GM12878 (cell line): ENCODE measurements around the gene HMCES. TPM values are rescaled to one million over a fixed set of nuclear protein-coding genes. Genes with fewer than 3 reads are reported as not detected.

Source experiments
- ATAC-seq: fragments of 200-7000 bp; cut with Tn5 transposase; 3 replicates; pipeline ENCODE4 v1.9.1; 2020; ENCODE audit warnings: mild to moderate bottlenecking, moderate library complexity
- BruUV-seq: library from RNA; stranded (reverse); fragments of 400-500 nt; replicated peaks from 2 replicates; lab custom pipeline; 2021; lab: Mats Ljungman, UMichigan
- CTCF ChIA-PET: fragments of 300-600 bp; sonication (Branson Sonifier 250); formaldehyde crosslinking; extraction: SDS; loops from one replicate; lab custom pipeline; 2021; ENCODE audit warnings: inconsistent platforms; lab: Yijun Ruan, JAX
- POLR2A ChIA-PET: fragments of 350-600 bp; formaldehyde crosslinking; extraction: SDS; loops from one replicate; lab custom pipeline; 2021; ENCODE audit warnings: inconsistent platforms; lab: Charles Lee
- RAD21 ChIA-PET: fragments of 300-600 bp; sonication (Branson Sonifier 250); formaldehyde crosslinking; loops from one replicate; lab custom pipeline; 2023; ENCODE audit warnings: antibody characterized with exemption; ENCODE audit not compliant: unreplicated experiment; lab: Charles Lee
- SMC1A ChIA-PET: fragments of 300-600 bp; sonication (Branson Sonifier 250); formaldehyde crosslinking; loops from one replicate; lab custom pipeline; 2023; ENCODE audit not compliant: unreplicated experiment, uncharacterized antibody; lab: Charles Lee
- DNase-seq: peaks from one replicate; pipeline ENCODE4 v3.0.0-alpha.2; 2011; ENCODE audit warnings: low read depth, low spot score
- FAIRE-seq: peaks from 3 replicates; lab custom pipeline; 2011; peaks lifted over from hg19 to GRCh38; lab: Jason Lieb, UNC
- H2AFZ ChIP-seq: 2 replicates; pipeline ENCODE4 v1.6.0; 2011; ENCODE audit warnings: low read depth, low read length, control low read depth; ENCODE audit not compliant: control insufficient read depth
- H3K27ac ChIP-seq: 2 replicates; pipeline ENCODE4 v1.5.1; 2011; ENCODE audit warnings: control low read depth; ENCODE audit not compliant: control insufficient read depth, insufficient read depth
- H3K27me3 ChIP-seq, 2 experiments: replicated peaks in 1 of 2; 2 replicates each; pipeline versions ENCODE4 v1.6.0 to v1.6.1; 2011; ENCODE audit warnings: low read length in 1 of 2; ENCODE audit not compliant: control insufficient read depth in 2 of 2, insufficient read depth in 2 of 2
- H3K36me3 ChIP-seq, 2 experiments: 2 replicates each; pipeline ENCODE4 v1.5.1; 2011; ENCODE audit warnings: low read length in 1 of 2; ENCODE audit not compliant: control insufficient read depth in 2 of 2, insufficient read depth in 2 of 2
- H3K4me1 ChIP-seq: 2 replicates; pipeline ENCODE4 v1.6.1; 2011; ENCODE audit warnings: mild to moderate bottlenecking, low read length, moderate library complexity, mixed read lengths; ENCODE audit not compliant: control insufficient read depth, insufficient read depth
- H3K4me2 ChIP-seq: 2 replicates; pipeline ENCODE4 v1.6.0; 2011; ENCODE audit warnings: control low read depth; ENCODE audit not compliant: control insufficient read depth, insufficient read depth
- H3K4me3 ChIP-seq: fragments of 200-600 bp; sonication (generic); 2 replicates; pipeline ENCODE4 v1.5.1; 2016
- H3K79me2 ChIP-seq: 2 replicates; pipeline ENCODE4 v1.6.0; 2011; ENCODE audit warnings: low read length; ENCODE audit not compliant: control insufficient read depth, insufficient read depth
- H3K9ac ChIP-seq: 2 replicates; pipeline ENCODE4 v1.8.0; 2011; ENCODE audit warnings: low read length, control low read depth, mixed read lengths; ENCODE audit not compliant: control insufficient read depth, insufficient read depth
- H3K9me3 ChIP-seq: replicated peaks from 3 replicates; pipeline ENCODE4 v1.5.1; 2011; ENCODE audit warnings: mild to moderate bottlenecking, low read length; ENCODE audit not compliant: control insufficient read depth, insufficient read depth
- H4K20me1 ChIP-seq: 2 replicates; pipeline ENCODE4 v1.6.0; 2011; ENCODE audit not compliant: control insufficient read depth, insufficient read depth
- CHD1 ChIP-seq: IDR thresholded peaks from 2 replicates; pipeline ENCODE4 v1.6.1; 2012; ENCODE audit warnings: low read depth, low read length, improper control_type of control experiment
- CREB1 ChIP-seq: IDR thresholded peaks from 2 replicates; pipeline ENCODE4 v1.6.1; 2012; ENCODE audit warnings: low read depth, mild to moderate bottlenecking, inconsistent platforms
- EGR1 ChIP-seq, 2 experiments: IDR thresholded peaks; 1 replicate in 1 of 2; 2 replicates in 1 of 2; pipeline ENCODE4 v1.6.1; 2011 to 2012; ENCODE audit warnings: low read depth in 2 of 2, low read length in 2 of 2, borderline replicate concordance in 1 of 2, mild to moderate bottlenecking in 1 of 2, moderate library complexity in 1 of 2
- ESRRA ChIP-seq: IDR thresholded peaks from 2 replicates; pipeline ENCODE4 v1.6.1; 2012; ENCODE audit warnings: mild to moderate bottlenecking, low read length, improper control_type of control experiment
- GATAD2B ChIP-seq: fragments of 450-650 bp; conservative IDR thresholded peaks from 2 replicates; pipeline ENCODE4 v1.6.1; 2017; ENCODE audit warnings: low read depth, mild to moderate bottlenecking, moderate library complexity
- HDAC6 ChIP-seq: fragments of 200-600 bp; sonication (generic); IDR thresholded peaks from one replicate; pipeline ENCODE4 v1.8.0; 2017; ENCODE audit warnings: antibody characterized with exemption; ENCODE audit not compliant: unreplicated experiment
- KDM1A ChIP-seq: fragments of 200-600 bp; sonication (generic); IDR thresholded peaks from 2 replicates; pipeline ENCODE4 v1.6.1; 2016; ENCODE audit warnings: borderline replicate concordance
- MTA2 ChIP-seq: fragments of 450-650 bp; IDR thresholded peaks from 2 replicates; pipeline ENCODE4 v1.6.1; 2016; ENCODE audit warnings: low read depth, mild to moderate bottlenecking, moderate library complexity
- NR2C2 ChIP-seq: IDR thresholded peaks from 2 replicates; pipeline ENCODE4 v1.6.1; 2011; ENCODE audit warnings: borderline replicate concordance, low read depth; ENCODE audit not compliant: control insufficient read depth, insufficient read length
- NRF1 ChIP-seq: conservative IDR thresholded peaks from 2 replicates; pipeline ENCODE4 v1.6.1; 2011; ENCODE audit warnings: mild to moderate bottlenecking, low read depth, low read length, improper control_type of control experiment
- PML ChIP-seq: IDR thresholded peaks from 2 replicates; pipeline ENCODE4 v1.6.1; 2012; ENCODE audit warnings: low read length, inconsistent platforms
- RAD51 ChIP-seq: fragments of 450-650 bp; IDR thresholded peaks from 2 replicates; pipeline ENCODE4 v1.6.1; 2016; ENCODE audit warnings: moderate library complexity, mild to moderate bottlenecking, inconsistent platforms
- TBL1XR1 ChIP-seq: IDR thresholded peaks from 2 replicates; pipeline ENCODE4 v1.6.1; 2012; ENCODE audit warnings: low read depth, low read length, improper control_type of control experiment
- ZBED1 ChIP-seq: IDR thresholded peaks from 2 replicates; pipeline ENCODE4 v1.6.1; 2016; ENCODE audit warnings: borderline replicate concordance
- ZNF24 ChIP-seq: fragments of 450-650 bp; IDR thresholded peaks from 2 replicates; pipeline ENCODE4 v1.6.1; 2017; ENCODE audit warnings: antibody characterized with exemption, mild to moderate bottlenecking
- WGBS: methylation state at CpG from one replicate; pipeline ENCODE4 v1.1.6; 2016; ENCODE audit warnings: low lambda C conversion rate; ENCODE audit not compliant: insufficient replicate concordance, insufficient coverage; ENCODE audit errors: missing lambda C conversion rate; 5-methylcytosine and 5-hydroxymethylcytosine counted together
- in situ Hi-C: fragments of 300-500 bp; cut with MboI; formaldehyde crosslinking; loops from 9 replicates; pipeline ENCODE4 v1.14.3; 2018; ENCODE audit warnings: mixed read lengths
- intact Hi-C: fragments of 100-400 bp; cut with micrococcal nuclease; formaldehyde crosslinking; loops from one replicate; pipeline ENCODE4 v1.14.2; 2022; ENCODE audit not compliant: unreplicated experiment
- polyA plus RNA-seq, 11 experiments: library from polyadenylated mRNA; depleted of rRNA in 4 of 11; unstranded in 6 of 11; stranded (reverse) in 5 of 11; fragments of >200 nt; fragmentation: Nextera tagmentation in 4 of 11; fragmentation: Illumina TruSeq in 1 of 11; extraction: Ambion mirVana in 4 of 11; extraction: Trizol in 1 of 11; gene quantifications; 1 replicate in 1 of 11; 2 replicates in 10 of 11; pipeline versions ENCODE4 v1.2.1 to v1.2.3, GENCODE V29; 2011 to 2016; ENCODE audit warnings: inconsistent platforms in 2 of 11, missing spikeins in 2 of 11, low read depth in 1 of 11
- total RNA-seq, 4 experiments: library from RNA; depleted of rRNA in 3 of 4; stranded (reverse); fragments of >200 nt in 3 of 4; fragmentation: Illumina TruSeq in 1 of 4; extraction: Trizol in 1 of 4; gene quantifications; 2 replicates each; pipeline versions ENCODE4 v1.2.1 to v1.2.3, GENCODE V29; 2013 to 2021
- TF ChIP-seq, protein P1 (sequence below): fragments of 450-650 bp; IDR thresholded peaks from 2 replicates; pipeline ENCODE4 v1.6.1; 2016; ENCODE audit warnings: mild to moderate bottlenecking
- TF ChIP-seq, protein P2 (sequence below): fragments of 450-650 bp; IDR thresholded peaks from 2 replicates; pipeline ENCODE4 v1.6.1; 2017; ENCODE audit warnings: borderline replicate concordance
- TF ChIP-seq, protein P3 (sequence below): fragments of 450-650 bp; IDR thresholded peaks from 2 replicates; pipeline ENCODE4 v1.6.1; 2016; ENCODE audit warnings: mild to moderate bottlenecking

Gene HMCES
- total and polyA plus RNA-seq, 10 of the 15 experiments (the other 5 are each of a cell fraction or from before 2014, with no cell fraction given), result 12.4 to 49.8 (median 27.0) TPM

DNA sequence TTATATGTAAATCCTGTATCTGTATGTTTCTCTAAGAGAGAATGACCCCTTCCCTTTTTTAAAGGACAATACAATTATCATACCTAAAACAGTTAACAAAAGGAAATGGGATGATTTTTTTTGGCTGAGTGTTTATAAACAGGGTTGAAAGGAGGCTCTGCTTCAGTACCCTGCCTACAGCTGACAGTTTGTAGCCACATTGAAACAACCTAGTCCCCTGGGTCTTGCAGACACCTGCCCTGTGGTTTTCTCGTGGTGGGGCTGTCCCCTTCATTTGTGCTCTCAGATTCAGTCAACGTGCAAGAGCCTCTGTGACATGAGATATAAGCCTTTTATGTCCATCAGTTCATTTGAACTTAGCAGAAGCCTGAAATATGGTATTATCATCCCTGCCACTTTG, 2.3 kb upstream of the HMCES start (continued):
- TF ChIP-seq MTA2 (peak; percentile 90), TBL1XR1 (peak; percentile 87), PML (peak; percentile 60; the same call in 1 of the 2 replicates), HDAC6 (no peak)
- TF ChIP-seq, protein P1, sequence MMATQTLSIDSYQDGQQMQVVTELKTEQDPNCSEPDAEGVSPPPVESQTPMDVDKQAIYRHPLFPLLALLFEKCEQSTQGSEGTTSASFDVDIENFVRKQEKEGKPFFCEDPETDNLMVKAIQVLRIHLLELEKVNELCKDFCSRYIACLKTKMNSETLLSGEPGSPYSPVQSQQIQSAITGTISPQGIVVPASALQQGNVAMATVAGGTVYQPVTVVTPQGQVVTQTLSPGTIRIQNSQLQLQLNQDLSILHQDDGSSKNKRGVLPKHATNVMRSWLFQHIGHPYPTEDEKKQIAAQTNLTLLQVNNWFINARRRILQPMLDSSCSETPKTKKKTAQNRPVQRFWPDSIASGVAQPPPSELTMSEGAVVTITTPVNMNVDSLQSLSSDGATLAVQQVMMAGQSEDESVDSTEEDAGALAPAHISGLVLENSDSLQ, result peak; percentile 80

GRCh38 chr3:129277829-129278271, 820 bp upstream of the HMCES start:
- Histone ChIP-seq H3K9ac (peak overlapping the region; percentile 36; the same call in 1 of the 2 replicates), H3K4me2 (peak overlapping the region; percentile 68), H3K4me1 (peaks cover 51% of the 10 kb centered on the region), H3K4me3 (no peak overlapping the region), H2AFZ (peak overlapping the region; percentile 35; the same call in 1 of the 2 replicates), H3K79me2 (peaks cover 6% of the 10 kb centered on the region), H3K27ac (no peak overlapping the region), H3K36me3 (peaks cover 12 to 32% of the 10 kb centered on the region in 2 experiments), H3K9me3 (no peaks in the 10 kb centered on the region), H3K27me3 (no peaks in the 10 kb centered on the region), H4K20me1 (peaks cover 2% of the 10 kb centered on the region; the same call in 1 of the 2 replicates)
- DNase-seq (no peak), FAIRE-seq (no peak), ATAC-seq (no peak)
- in situ Hi-C loops, result no loop called here
- intact Hi-C loops, result no loop called here
- no TSS peak for BruUV-seq
- ChIA-PET POLR2A (interaction anchor here (0.7 to 3.7 kb wide), 10 partner anchors 29 to 158 kb away, joined by 4 to 27 read pairs (median 6); partner anchors contain the start of gene RAB43), RAD21 (interaction anchor here (1.2 to 2.0 kb wide), 3 partner anchors 34 to 157 kb away, joined by 4 to 12 read pairs (median 5); a partner anchor contains a TSS), SMC1A (interaction anchor here (0.7 to 2.8 kb wide), 5 partner anchors 29 to 226 kb away, joined by 3 to 12 read pairs (median 4); partner anchors contain the start of gene RAB43), CTCF (interaction anchor here (0.7 to 1.5 kb wide), 7 partner anchors 32 to 307 kb away, joined by 3 to 11 read pairs (median 3); a partner anchor contains a TSS)
- 77% methylated on average over 11 of the region's 11 CpGs for WGBS
- TF ChIP-seq, protein P2, sequence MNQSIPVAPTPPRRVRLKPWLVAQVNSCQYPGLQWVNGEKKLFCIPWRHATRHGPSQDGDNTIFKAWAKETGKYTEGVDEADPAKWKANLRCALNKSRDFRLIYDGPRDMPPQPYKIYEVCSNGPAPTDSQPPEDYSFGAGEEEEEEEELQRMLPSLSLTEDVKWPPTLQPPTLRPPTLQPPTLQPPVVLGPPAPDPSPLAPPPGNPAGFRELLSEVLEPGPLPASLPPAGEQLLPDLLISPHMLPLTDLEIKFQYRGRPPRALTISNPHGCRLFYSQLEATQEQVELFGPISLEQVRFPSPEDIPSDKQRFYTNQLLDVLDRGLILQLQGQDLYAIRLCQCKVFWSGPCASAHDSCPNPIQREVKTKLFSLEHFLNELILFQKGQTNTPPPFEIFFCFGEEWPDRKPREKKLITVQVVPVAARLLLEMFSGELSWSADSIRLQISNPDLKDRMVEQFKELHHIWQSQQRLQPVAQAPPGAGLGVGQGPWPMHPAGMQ, result no peak
- TF ChIP-seq GATAD2B (no peak), EGR1 (IDR thresholded peaks at IDR 0.05; ENCODE audit: borderline replicate concordance in 1 of 2, low read depth in 2 of 2, low read length in 2 of 2) (no peak), ESRRA (no peak), NR2C2 (no peak), NRF1 (no peak), ZNF24 (no peak), RAD51 (no peak), CHD1 (no peak), CREB1 (no peak), KDM1A (no peak), ZBED1 (no peak)
- TF ChIP-seq, protein P3, sequence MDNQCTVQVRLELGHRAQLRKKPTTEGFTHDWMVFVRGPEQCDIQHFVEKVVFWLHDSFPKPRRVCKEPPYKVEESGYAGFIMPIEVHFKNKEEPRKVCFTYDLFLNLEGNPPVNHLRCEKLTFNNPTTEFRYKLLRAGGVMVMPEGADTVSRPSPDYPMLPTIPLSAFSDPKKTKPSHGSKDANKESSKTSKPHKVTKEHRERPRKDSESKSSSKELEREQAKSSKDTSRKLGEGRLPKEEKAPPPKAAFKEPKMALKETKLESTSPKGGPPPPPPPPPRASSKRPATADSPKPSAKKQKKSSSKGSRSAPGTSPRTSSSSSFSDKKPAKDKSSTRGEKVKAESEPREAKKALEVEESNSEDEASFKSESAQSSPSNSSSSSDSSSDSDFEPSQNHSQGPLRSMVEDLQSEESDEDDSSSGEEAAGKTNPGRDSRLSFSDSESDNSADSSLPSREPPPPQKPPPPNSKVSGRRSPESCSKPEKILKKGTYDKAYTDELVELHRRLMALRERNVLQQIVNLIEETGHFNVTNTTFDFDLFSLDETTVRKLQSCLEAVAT, result no peak
